ENCODE results near the gene HTR3B. TPM values are rescaled to one million over a fixed set of nuclear protein-coding genes. Genes with fewer than 3 reads are reported as not detected.

HTR3B gene
- total RNA-seq, 2 donors from 2014 or later, result not detected

DNA sequence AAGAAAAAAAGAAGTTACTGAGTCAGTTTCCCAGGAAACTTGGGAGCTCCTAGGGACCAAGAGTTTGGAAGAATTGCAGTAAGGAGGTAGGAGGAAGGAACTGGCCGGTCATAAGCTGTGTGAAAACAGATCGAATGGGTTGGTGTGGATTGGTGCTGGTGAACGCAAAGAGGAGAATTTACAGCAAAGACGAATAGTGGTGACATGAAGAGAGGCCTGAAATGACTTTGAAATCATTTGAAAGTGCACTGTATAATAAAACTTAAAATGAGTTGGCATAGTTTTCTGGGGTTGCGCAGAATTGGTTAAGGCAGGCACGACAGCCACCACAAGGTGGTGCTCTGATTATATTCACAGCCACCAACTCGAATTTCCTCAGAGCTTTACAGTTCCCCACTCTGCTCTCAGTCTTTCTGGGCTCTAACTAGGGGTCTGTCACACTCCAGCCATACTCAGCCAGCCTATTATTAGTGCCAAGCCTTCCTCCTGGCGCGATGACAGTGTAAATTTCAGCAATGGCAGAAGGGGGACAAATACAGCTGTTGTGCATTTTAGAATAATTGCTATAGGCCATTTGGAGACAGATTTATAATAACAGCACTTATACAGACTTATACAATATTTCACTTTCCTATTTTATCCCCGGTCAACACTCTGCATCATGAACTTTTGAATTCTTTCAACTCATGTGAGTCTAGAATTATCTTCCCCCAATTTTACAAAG, 8.3 kb upstream of the HTR3B start:
- Histone ChIP-seq H3K27ac (no peak overlapping the region), H3K27me3 (replicated peaks; ENCODE audit: insufficient read depth) (no peaks in the 10 kb centered on the region), H3K9me3 (no peaks in the 10 kb centered on the region), H3K4me3 (no peak overlapping the region), H3K36me3 (no peaks in the 10 kb centered on the region), H3K4me1 (ENCODE audit: control insufficient read depth in 1 of 2, low read depth in 2 of 2) (peaks cover 0 to 5% of the 10 kb centered on the region in 2 donors)
- TF ChIP-seq, protein P1, sequence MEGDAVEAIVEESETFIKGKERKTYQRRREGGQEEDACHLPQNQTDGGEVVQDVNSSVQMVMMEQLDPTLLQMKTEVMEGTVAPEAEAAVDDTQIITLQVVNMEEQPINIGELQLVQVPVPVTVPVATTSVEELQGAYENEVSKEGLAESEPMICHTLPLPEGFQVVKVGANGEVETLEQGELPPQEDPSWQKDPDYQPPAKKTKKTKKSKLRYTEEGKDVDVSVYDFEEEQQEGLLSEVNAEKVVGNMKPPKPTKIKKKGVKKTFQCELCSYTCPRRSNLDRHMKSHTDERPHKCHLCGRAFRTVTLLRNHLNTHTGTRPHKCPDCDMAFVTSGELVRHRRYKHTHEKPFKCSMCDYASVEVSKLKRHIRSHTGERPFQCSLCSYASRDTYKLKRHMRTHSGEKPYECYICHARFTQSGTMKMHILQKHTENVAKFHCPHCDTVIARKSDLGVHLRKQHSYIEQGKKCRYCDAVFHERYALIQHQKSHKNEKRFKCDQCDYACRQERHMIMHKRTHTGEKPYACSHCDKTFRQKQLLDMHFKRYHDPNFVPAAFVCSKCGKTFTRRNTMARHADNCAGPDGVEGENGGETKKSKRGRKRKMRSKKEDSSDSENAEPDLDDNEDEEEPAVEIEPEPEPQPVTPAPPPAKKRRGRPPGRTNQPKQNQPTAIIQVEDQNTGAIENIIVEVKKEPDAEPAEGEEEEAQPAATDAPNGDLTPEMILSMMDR (IDR thresholded peaks at IDR 0.05), result peak; percentile 72
- ATAC-seq (ENCODE audit: insufficient number of reproducible peaks, low FRiP score, low read depth) (no peak), DNase-seq (ENCODE audit: low spot score) (no peak)

DNA sequence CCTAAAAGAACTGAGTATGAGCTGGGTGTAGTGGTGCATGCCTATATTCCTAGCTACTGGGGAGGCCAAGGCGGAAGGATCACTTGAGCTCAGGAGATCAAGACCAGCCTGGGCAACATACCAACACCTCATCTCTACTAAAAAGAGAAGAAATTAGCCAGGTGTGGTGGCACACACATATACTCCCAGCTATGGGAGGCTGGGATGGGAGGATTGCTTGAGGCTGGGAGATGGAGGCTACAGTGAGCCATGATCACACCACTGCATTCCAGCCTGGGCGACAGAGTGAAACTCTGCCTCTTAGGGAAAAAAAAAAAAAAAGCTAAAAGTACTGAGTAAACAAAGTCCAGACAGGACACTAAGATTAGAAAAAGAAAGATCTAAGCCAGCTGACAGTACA, 3.5 kb upstream of the HTR3B start:
- no peak for DNase-seq (ENCODE audit: low spot score)
- no peak overlapping the region for H3K4me3 ChIP-seq
- TF ChIP-seq, protein P1 (IDR thresholded peaks at IDR 0.05), result no peak

DNA sequence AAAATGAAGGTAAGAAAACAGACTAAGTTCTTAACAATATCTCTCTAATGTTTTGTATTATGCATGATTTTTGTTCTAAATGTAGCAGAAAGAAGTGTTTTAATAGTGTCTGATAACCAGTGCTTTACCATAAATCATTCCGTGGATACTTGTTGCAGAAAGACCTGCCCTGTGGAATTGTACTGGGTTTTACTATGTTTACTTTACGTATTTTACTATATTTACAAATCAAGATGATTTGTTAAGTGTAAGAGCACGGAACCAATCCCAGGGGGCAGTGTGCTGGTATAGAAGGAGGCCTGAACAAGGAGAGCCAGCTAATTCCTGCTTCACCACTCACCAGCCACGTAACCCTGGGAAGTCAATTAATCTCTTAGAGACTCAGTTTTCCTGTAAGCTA, 1.4 kb downstream of the HTR3B start:
- ATAC-seq (ENCODE audit: insufficient number of reproducible peaks, low FRiP score, low read depth) (no peak), DNase-seq (ENCODE audit: low spot score) (no peak)
- TF ChIP-seq, protein P1 (IDR thresholded peaks at IDR 0.05), result no peak
- Histone ChIP-seq H3K9me3 (no peaks in the 10 kb centered on the region), H3K36me3 (no peaks in the 10 kb centered on the region), H3K4me1 (ENCODE audit: control insufficient read depth in 1 of 2, low read depth in 2 of 2) (no peaks in the 10 kb centered on the region), H3K27ac (no peak overlapping the region), H3K4me3 (no peak overlapping the region), H3K27me3 (replicated peaks; ENCODE audit: insufficient read depth) (no peaks in the 10 kb centered on the region)

More for the DNA sequence above, 3.5 kb upstream of the HTR3B start:
- no peak overlapping the region for H3K27ac ChIP-seq
- no peaks in the 10 kb centered on the region for H3K27me3 ChIP-seq (replicated peaks; ENCODE audit: insufficient read depth)
- H3K9me3 ChIP-seq, result no peaks in the 10 kb centered on the region
- ATAC-seq (ENCODE audit: insufficient number of reproducible peaks, low FRiP score, low read depth), result no peak
- H3K4me1 ChIP-seq (ENCODE audit: control insufficient read depth in 1 of 2, low read depth in 2 of 2), result peaks cover 0 to 5% of the 10 kb centered on the region in 2 donors
- H3K36me3 ChIP-seq, result no peaks in the 10 kb centered on the region

DNA sequence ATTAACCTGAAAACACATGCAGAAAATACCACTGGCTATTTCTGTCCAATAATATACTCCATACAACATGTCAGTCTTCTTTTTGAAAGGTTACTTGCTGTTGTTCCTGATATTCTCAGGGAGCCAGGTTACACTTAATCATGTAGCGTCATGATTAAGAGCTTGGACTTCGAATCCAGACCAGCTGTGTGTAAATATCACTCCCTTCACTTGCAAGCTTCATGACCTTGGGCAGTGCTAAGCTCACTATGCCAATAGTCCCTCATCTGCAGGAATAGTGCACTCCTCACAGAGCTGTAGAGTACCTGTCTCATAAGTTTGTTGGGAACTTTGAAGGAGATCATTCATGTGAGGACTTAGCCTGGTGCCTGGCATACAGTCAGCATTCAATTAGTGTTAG, 1.9 kb downstream of the HTR3B start:
- DNase-seq (ENCODE audit: low spot score) (no peak), ATAC-seq (ENCODE audit: insufficient number of reproducible peaks, low FRiP score, low read depth) (no peak)
- Histone ChIP-seq H3K27me3 (replicated peaks; ENCODE audit: insufficient read depth) (no peaks in the 10 kb centered on the region), H3K9me3 (no peaks in the 10 kb centered on the region), H3K4me1 (ENCODE audit: control insufficient read depth in 1 of 2, low read depth in 2 of 2) (no peaks in the 10 kb centered on the region), H3K27ac (no peak overlapping the region), H3K36me3 (no peaks in the 10 kb centered on the region), H3K4me3 (no peak overlapping the region)
- TF ChIP-seq, protein P1 (IDR thresholded peaks at IDR 0.05), result no peak

DNA sequence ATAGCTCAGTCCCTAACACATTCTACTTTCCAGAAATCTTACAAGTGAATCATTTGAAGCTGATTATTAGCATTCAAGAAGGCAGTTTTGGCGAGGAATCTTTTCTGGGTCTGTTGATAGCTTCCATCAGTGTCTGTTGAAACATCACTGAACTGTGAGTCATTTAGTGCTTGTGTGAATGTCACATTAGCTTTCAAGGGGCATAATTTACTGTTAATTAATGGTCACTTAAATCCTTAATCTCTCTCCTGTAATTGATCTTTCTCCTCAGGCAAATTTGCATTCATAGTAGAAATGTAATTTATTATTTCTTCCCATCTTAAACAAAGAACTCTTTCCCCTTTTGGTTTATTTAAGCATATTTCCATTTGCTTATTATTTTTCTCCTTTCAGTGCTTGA, 2.6 kb downstream of the HTR3B start:
- Histone ChIP-seq H3K4me1 (ENCODE audit: control insufficient read depth in 1 of 2, low read depth in 2 of 2) (no peaks in the 10 kb centered on the region), H3K9me3 (no peaks in the 10 kb centered on the region), H3K36me3 (no peaks in the 10 kb centered on the region), H3K4me3 (no peak overlapping the region), H3K27ac (no peak overlapping the region), H3K27me3 (replicated peaks; ENCODE audit: insufficient read depth) (no peaks in the 10 kb centered on the region)
- ATAC-seq (ENCODE audit: insufficient number of reproducible peaks, low FRiP score, low read depth), result no peak
- TF ChIP-seq, protein P1 (IDR thresholded peaks at IDR 0.05), result no peak
- no peak for DNase-seq (ENCODE audit: low spot score)
